NCI-H510A treated with DMSO at 0.1 percent for 48 hours (cell line): ENCODE data around the gene MAPK11.

Source experiments
- DNase-seq: peaks from one replicate; lab custom pipeline; 2025; lab: John Stamatoyannopoulos, UW

Gene MAPK11

GRCh38 chr22:50307890-50308596 lies 37.9 kb upstream of the MAPK11 start:
- DNase-seq = no peak

- DNase-seq = peak; percentile 32
Observed at GRCh38 chr22:50306753-50307749, 36.9 kb upstream of the MAPK11 start, which contains the start of gene PLXNB2. Gene PLXNB2 (minus strand): TSS chr22:50307646. CDS start chr22:50290584, 17,062 bp downstream.

DNA sequence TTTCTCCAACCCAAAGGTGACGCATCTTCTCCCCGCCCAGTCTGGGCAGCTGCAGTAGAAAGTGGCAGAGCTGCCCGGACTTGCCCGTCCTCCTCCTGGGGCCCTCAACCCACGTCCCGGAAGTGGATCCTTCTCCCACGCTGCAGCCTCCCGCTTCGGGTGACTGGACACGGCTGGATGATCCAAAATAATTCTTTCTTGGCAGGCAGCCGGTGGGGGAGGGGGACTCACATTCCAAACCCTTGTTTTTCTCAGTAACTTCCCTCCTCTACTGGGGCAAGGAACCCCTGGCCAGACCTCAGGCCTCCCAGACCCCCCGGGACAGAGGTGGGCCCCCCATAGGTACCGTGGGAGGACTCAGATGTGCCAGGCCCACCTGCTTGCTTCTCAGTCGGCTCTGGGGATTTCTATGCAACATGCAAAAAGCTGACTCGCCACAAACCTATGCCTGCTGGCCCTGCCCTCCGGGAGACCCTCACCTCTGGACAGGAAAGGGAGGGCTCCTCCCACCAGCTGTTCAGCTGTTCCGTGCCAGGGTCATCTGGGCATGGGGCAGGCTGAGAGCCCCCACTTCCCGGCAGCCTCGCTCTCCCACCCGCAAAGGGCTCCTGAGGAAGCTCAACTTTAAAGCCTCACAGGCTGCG lies 35.9 kb upstream of the MAPK11 start:
- peak; percentile 76 for DNase-seq

GRCh38 chr22:50305393-50305922 lies 35.3 kb upstream of the MAPK11 start:
- DNase-seq = no peak

DNA sequence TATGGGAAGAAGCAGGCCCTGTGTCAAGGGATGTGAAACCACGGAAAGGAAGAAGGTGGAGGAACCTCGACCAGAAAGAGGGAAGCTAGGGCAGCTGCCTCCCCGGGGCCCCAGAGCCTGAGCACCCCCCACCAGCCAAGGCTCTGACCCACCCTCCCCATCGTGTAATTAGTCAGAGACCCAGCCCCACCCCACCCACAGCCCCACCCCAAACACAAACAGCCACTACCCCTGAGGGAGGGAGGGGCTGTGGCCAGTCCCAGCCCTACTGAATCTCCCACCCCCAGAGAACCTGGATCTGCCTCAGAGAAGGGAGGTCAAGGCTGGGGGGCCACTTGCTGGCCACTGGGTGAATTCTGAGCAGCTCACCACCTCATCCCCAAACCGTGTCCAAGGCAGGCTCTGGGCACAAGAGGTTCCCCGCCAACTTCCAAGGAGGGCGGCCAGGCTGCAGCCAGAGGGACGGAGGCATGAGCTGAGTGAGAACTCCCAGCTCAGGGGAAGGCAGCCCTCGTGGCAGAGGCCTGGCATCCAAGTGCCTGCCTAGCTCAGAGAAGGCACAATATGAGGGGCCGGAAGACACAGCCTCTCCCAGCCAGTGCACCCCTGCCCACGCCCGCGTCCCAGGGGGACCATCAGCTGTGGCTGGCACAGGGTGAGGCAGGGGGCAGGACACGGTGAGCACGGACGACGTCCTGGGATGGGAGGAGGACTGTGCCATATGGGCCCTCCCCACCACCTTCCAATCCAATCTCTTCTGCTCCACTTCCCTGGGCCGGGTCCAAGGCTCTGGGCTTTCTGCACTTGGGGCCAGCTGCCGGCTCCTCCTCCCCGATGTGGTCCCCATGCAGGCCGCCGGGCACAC lies 34.6 kb upstream of the MAPK11 start:
- DNase-seq = no peak

DNA sequence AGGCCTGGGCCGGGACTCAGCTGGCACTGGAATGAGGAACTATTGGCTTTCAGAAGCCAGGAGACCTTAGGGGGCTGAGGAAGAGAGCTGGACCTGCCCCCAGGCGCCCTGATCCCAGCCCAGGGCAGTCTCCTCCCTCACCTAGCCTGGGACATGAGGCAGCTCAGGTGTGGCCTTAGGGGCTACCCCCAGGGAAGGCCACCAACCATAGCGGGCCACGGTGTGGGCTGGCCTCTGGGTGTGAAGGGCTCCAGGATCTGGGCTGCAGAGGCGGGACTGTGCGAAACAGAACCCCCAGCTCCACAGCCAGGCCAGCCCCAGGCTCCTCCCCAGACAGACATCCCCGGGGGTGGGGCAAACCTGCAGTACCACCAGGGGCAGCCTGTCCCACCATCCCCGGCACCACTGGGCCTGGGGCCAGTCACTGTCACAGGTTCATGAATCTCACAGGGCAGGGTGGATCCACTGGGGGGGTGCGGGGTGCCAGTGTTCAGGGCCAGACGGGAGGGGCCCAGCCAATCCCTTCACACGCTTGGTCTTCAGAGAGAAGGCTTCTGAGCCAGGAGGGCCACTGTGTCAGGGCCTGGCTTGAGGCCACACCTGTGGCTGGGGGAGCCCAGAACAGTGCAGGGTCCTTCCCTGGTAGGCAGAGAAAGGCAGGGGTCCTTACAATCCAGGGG lies 33.8 kb upstream of the MAPK11 start:
- DNase-seq = no peak

DNA sequence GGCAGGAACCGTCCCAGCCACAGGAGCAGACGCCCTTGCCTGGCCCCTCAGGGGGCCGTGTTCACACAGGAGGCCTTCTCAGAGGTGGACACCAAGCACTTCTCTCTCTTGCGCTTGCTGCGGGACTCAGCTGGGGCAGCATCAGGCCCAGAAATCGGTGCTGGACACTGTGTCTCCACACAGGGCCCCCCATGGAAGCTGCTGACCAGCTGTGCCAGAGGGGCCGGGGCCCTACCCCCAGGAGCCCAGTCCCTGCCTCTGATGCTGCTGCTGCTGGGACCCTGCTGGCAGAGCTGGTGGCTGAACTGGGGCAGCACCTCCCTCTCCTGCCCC lies 33.3 kb upstream of the MAPK11 start:
- DNase-seq = no peak

GRCh38 chr22:50302564-50302963 lies 32.4 kb upstream of the MAPK11 start:
- no peak for DNase-seq

DNA sequence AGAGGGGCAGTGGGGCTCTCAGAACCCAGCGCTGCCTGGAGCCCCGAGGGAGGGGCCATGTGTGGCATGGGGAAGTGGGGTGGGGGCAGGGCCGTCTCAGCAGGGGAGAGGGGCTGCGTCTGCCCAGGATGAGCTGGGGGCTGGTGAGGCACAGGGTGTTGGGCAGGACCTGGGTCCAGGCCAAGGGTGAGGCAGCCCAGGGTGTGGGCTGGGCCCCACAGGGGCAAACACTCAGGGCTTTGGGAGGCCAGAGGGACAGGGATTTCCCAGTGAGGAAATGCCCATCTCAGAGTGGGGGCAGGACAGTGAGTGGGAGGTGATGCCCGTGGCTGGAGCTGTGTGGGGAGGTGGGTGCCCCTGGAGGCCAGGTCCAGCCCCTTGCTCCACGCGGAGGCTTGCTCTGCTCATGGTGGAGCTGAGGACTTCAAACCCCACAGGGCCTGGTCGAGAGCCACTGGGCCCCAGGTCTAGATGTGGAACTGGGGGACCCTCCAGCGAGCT lies 31.9 kb upstream of the MAPK11 start:
- DNase-seq = no peak

GRCh38 chr22:50301581-50301991 lies 31.4 kb upstream of the MAPK11 start:
- DNase-seq = no peak

DNA sequence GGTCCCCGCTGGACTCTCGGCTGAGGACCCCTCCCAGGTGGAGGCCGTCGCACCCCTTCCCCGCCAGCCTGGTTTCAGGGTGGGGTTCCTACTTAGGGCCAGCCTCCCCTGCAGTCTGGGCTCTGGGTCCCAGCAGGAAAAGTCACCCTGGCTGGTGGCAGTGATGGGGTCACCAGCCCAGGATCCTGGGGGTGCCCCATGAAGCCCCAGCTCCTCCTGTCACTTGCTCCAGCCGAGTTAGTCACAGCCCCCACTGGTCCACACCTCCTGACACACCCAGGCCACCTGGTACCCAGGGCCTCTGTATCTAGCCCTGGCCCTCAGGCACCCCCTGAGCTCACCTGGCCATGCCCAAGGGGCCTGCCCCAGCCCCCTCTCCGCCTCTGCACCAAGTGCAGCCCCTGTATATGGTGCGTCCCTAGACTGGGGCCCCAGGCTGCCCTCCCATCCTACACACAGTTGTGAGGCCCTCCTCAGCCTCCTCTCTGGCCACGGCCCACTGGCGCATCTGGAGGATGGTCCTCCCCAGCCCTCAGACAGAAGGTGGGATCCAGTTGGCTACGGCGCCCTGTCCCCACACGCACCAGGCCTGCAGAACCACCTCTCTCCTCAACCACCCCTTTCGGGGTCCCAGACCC lies 30.6 kb upstream of the MAPK11 start:
- DNase-seq = no peak

GRCh38 chr22:50299785-50300619 lies 29.8 kb upstream of the MAPK11 start:
- DNase-seq = no peak

DNA sequence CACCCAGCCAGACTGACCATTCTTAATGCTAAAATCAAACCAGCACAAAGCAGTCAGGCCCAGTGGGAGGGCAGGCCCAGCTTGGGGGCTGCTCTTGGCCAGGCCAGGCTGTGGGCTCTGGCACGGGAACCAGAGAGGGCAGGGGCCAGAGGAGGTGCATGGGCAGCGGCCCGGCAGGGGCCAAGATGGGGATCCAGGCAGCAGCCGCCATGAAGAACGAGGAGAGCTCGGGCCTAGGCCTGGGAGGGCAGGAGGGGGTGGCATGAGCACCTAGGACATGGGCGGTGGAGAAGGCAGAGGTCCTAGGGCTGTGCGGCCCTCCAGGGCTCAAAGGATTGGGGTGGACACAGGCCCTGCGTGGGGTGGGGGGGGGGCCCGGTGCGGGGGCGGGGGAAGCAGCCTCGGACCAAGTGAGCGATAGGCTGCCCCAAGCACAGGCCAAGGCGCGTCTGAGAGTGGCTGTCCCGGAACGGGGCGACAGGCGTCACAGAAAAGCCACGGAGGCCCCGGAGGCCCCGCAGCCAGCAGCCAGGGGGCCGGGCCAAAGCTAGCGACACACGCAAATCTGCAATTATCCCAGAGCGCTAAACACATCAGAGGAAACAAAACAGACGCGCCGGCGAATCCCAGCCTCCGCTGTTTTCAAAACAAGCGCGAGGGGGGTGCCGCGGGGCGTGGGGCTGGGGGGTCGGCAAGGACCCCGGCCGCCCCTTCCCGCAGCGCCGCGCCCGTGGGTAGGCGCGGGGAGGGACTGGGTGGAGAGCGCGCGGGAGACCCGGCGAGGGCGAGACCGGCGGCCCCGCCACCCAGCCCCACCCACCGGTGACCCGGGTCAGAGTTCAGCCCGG lies 29.0 kb upstream of the MAPK11 start:
- DNase-seq = no peak

GRCh38 chr22:50298266-50298637 lies 28.1 kb upstream of the MAPK11 start:
- no peak for DNase-seq

- no peak for DNase-seq
Observed at GRCh38 chr22:50297510-50298265, 27.5 kb upstream of the MAPK11 start.

GRCh38 chr22:50296658-50297490 lies 26.7 kb upstream of the MAPK11 start:
- no peak for DNase-seq

- no peak for DNase-seq
Observed at GRCh38 chr22:50294319-50294656, 24.1 kb upstream of the MAPK11 start.
